GM10266 (cell line): ENCODE data around the gene MEF2C.

Experiments used
- DNase-seq: peaks from one replicate; pipeline ENCODE4 v3.0.0; 2012; ENCODE audit errors: extremely low spot score
- TF ChIP-seq, protein P1 (sequence below): IDR thresholded peaks from 2 replicates; pipeline ENCODE4 v1.5.1; 2012; ENCODE audit warnings: mild to moderate bottlenecking, low read depth; ENCODE audit not compliant: control insufficient read depth, insufficient read depth; ENCODE audit errors: missing control alignments

The MEF2C gene

DNA sequence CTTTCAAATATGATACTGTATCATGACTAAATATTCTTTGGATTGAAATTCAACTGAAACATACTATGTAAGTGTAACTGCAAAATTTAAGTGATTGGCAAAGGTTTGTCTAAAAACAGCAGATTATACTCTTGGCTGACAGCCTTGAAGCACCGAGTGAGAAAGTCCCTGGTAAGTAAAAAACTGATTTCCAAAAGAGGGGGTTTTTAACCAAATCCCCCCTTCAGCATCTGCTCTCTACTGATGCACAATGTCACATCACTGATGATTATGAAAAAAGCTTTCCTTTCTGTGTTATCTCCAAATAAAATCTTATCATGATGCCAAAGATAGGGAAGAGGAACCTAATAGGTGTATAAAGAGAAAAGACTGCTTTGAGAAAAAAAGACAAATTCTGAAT is 141.0 kb downstream of the MEF2C start:
- TF ChIP-seq, protein P1, sequence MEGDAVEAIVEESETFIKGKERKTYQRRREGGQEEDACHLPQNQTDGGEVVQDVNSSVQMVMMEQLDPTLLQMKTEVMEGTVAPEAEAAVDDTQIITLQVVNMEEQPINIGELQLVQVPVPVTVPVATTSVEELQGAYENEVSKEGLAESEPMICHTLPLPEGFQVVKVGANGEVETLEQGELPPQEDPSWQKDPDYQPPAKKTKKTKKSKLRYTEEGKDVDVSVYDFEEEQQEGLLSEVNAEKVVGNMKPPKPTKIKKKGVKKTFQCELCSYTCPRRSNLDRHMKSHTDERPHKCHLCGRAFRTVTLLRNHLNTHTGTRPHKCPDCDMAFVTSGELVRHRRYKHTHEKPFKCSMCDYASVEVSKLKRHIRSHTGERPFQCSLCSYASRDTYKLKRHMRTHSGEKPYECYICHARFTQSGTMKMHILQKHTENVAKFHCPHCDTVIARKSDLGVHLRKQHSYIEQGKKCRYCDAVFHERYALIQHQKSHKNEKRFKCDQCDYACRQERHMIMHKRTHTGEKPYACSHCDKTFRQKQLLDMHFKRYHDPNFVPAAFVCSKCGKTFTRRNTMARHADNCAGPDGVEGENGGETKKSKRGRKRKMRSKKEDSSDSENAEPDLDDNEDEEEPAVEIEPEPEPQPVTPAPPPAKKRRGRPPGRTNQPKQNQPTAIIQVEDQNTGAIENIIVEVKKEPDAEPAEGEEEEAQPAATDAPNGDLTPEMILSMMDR: no peak
- DNase-seq: no peak

DNA sequence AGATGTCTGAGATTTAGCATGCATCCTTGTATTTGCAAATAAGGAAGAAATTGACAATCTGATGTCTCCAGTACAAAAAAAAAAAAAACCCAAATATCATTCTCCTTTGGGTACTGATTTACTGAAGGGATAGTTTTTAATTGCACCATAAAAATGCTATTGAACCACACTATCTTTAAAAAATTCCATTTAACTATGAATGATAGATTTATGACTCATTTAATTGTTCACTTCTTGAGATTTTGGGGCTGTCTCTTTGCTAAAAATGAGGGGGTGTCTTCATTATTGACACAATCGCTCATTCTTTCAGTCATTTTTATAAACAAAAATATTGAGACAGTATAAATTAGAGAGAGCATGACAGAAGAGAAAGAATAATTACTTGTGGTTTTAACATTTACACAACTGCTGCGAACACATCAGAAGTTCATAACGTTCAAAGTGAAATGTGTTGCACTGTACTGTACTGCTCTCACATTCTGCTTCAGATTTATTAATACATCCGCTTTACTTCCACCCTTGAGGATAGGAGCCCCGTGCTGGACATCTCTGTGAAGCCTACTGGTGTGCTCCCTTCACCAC is 142.3 kb downstream of the MEF2C start:
- no peak for DNase-seq
- TF ChIP-seq, protein P1: no peak

DNA sequence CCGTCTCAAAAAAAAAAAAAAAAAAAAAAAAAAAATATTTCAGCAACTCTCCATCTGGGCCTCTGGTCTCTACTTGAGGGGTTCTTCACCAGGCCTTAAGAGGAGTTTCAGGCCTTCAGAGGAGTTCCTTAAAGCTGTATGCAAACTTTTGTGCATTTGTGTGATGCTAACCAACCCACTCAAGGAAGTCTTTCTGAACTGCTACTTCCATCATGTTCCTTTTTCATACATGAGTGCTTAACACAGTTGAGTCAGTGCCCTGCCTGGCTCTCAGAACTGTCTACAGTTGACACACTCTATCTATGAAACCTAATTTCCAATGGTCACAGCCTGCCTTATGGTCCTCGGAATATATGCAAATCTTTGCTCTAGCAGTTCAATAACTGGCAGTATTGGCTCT is 146.5 kb downstream of the MEF2C start:
- DNase-seq: peak; percentile 10
- TF ChIP-seq, protein P1: no peak

DNA sequence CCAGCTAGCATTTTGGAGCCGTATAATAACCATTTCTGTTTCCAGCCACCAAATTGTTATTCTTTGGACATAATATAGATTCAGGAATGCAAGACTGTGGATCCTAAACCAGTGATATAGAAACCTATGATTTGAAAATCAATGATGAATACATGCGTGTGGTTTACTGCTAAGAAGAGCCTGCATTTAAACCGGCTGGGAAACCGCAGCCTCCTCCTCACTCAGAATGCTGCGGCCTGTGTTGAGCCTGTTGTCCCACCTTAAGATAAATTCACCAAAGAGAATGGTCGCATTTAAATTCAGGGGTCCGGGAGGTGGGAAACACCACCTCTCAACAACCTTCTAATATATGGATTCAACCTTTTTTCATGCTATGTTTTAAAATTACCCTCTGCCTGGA is 148.0 kb downstream of the MEF2C start:
- TF ChIP-seq, protein P1: no peak
- no peak for DNase-seq

DNA sequence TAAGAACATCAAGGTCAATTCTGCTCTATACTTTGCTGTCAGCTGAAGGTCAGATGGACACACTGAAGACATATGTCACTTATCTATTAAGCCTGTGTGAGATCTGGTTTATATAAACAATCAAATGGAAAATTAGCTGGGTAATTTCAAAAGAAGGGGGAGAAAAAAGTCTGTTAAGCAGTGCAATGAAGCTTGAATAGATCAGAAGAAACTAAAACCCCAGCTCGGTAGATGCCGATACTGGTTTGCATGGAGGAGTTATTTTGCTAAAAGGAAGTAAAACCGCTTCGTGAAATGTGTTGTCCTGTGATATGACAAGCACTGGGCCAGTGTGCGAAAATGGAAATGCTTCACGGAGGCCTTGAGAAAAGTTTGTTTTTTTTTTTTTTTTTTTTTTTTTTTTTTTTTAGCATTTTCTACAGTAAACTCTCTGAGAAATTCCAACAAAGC is 148.8 kb downstream of the MEF2C start:
- DNase-seq: peak; percentile 42
- TF ChIP-seq, protein P1: no peak

DNA sequence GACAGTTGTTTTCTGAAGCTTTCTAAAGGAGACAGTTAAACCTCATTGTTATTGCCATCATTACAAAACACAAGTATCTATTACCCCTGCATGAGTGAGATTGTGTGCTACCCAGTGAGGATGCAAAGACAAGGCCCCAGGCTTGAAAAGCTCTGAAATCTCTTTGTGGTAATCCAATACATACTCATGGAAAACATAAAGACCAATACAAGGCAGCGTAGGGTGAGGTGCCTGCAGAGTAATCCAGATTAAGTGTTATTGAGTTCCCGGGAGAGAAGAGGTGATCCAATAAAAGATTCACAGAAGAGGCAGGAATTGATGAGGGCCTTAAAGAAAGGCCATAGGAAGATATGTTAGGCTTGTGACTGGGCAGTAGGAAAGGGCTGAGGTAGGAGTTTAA is 150.1 kb downstream of the MEF2C start:
- no peak for DNase-seq
- TF ChIP-seq, protein P1: no peak

DNA sequence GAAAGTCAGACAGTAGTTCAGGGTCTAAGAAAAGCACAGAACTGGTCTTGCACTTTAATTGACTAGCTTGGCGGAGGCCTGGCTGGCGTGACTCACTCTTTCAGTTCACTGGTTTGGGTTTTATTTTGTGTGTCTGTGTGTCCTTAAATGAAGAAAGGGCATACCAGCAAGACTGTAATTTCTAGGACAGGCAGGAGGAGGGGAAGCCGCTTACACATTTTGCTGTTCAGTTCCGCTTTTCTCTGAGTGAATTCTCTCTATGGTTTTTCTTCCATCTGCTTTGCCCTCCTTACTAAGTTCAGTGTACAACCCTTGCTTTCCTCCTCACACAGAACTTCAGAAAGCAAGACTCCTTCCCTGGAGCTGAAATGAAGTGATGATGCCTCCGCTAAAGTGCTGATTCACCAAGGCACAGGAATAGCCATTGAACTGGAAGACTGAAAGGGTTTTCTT is 150.8 kb downstream of the MEF2C start:
- DNase-seq: no peak
- TF ChIP-seq, protein P1: no peak
